GM10266 (cell line): ENCODE results near the gene RASA2.

Experiments used
- DNase-seq: peaks from one replicate; pipeline ENCODE4 v3.0.0; 2012; ENCODE audit errors: extremely low spot score
- TF ChIP-seq, protein P1 (sequence below): IDR thresholded peaks from 2 replicates; pipeline ENCODE4 v1.5.1; 2012; ENCODE audit warnings: mild to moderate bottlenecking, low read depth; ENCODE audit not compliant: control insufficient read depth, insufficient read depth; ENCODE audit errors: missing control alignments

Gene RASA2

DNA sequence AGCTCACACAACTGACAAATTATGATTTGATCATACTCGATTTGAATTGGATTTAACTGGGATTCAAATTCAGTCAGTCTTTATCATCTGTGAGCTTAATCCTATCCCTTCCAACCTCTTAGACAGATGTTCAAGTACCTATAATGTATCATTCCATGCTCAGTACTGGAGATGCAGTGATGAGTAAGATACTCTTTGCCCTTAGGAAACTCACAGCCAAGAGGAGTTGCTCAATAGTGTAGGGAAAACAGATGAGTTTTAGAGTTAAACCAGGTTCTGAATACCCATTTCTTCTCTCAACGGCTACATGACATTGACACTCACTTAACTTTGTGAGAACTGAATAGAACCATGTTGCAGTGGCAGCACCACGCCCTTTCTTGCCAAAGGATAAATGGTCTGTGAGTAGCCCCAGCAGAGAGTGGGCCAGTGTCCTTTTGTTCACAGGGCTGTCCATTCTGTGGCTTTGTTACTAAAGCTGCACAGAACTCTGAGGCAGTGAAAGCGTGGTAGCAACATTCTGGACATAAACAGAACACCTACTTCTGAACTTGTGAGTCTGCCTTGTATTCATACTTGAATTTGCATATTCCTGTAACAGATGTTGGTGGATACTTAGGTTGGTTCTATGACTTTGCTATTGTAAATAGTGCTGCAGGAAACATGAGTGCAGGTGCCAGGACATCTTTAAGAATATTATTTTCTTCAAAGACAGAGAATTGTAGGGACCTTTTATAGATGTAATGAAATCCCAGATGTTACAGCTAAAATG is 91.6 kb downstream of the RASA2 start:
- TF ChIP-seq, protein P1, sequence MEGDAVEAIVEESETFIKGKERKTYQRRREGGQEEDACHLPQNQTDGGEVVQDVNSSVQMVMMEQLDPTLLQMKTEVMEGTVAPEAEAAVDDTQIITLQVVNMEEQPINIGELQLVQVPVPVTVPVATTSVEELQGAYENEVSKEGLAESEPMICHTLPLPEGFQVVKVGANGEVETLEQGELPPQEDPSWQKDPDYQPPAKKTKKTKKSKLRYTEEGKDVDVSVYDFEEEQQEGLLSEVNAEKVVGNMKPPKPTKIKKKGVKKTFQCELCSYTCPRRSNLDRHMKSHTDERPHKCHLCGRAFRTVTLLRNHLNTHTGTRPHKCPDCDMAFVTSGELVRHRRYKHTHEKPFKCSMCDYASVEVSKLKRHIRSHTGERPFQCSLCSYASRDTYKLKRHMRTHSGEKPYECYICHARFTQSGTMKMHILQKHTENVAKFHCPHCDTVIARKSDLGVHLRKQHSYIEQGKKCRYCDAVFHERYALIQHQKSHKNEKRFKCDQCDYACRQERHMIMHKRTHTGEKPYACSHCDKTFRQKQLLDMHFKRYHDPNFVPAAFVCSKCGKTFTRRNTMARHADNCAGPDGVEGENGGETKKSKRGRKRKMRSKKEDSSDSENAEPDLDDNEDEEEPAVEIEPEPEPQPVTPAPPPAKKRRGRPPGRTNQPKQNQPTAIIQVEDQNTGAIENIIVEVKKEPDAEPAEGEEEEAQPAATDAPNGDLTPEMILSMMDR: no peak
- no peak for DNase-seq

DNA sequence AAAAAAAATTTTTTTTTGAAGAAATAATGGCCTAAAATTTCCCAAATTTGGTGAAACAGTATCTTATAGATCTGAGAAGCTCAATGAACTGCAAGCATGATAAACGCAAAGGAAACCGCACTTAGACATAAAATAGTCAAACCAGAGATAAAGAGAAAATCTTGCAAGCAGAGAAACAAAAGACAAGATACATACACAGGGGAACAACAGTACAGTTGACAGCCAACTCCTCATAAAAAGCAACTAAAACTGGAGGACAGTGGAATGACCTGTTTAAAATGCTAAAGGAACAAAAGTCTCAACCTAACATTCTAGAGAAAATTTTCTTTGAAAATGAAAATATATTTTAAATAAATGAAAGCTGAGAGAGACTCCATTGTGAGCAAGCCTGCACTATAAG is 107.5 kb downstream of the RASA2 start:
- DNase-seq: no peak
- TF ChIP-seq, protein P1: no peak

DNA sequence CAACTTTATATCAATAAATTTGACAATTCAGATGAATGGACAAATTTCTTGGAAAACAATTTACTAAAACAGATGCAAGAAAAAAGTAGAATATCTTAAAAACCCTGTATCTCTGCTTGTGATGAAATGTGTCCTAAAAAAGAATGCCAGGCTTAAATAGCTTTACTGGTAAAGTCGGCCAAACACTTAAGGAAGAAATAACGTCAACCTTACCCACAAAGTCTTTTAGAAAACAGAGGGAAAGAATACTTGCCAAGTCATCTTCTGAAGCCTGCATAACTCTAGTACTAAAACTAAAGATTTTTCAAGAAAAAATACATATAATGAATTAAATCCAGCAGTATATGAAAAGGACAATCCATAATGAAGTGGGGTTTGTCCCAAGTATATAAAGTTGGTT is 111.1 kb downstream of the RASA2 start:
- no peak for DNase-seq
- TF ChIP-seq, protein P1: no peak

DNA sequence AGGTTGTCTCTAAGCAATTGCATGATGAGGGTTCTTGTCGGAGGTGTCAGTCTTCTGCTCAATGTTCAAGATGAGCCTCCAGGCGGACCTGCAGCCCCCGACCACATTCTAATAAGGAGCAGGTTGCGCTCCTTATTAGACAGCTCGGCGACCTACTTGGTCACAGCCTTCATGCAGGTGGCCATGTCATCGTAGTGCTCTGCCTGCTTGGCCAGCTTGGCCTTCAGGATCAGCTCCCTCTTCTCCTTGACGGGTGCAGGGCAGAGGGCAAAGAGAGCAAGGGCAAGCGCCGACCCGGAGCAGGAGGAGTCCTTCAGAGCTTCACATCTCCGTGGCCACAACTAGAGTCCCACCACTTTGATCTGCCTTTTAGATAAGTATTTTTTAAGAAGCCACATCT is 113.5 kb downstream of the RASA2 start:
- TF ChIP-seq, protein P1: no peak
- DNase-seq: no peak

DNA sequence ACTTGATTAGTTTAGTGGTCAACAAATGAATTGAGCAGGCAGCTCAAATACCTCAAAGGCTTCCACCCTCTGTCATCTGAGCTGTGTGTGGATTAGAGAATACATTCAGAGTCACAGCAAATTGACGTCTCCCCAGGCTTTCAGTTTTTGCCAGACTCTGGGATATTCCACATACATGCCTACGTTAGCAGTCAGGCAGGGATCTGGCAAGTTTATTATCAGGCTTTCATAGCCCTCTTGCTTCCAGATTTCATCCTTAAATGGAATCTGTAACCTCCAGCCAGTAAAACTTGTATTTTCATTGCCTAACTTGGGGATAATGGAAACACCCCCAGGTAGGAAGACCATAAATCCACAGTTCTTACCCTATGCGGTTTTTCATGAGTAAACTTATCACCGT is 115.9 kb downstream of the RASA2 start:
- TF ChIP-seq, protein P1: no peak
- no peak for DNase-seq

DNA sequence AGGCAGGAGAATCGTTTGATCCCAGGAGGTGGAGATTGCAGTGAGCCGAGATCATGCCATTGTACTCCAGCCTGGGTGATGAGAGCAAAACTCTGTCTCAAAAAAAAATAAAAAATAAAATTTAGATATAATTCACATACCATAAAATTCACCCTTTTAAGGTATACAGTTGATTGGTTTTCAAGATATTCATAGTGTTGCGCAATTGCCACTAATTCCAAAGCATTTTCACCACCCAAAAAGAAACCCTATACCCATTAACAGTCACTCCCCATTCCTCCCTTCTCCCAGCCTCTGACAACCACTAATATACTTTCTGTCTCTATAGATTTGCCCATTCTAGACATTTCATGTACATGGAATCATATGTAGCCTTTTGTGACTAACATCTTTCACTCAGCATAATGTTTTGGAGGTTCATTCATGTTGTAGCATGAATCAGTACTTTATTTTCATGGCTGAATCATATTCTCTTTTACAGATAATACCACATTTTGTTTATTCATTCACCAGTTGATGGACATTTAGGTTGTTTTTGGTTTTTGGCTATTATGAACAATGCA is 116.7 kb downstream of the RASA2 start:
- no peak for DNase-seq
- TF ChIP-seq, protein P1: no peak

DNA sequence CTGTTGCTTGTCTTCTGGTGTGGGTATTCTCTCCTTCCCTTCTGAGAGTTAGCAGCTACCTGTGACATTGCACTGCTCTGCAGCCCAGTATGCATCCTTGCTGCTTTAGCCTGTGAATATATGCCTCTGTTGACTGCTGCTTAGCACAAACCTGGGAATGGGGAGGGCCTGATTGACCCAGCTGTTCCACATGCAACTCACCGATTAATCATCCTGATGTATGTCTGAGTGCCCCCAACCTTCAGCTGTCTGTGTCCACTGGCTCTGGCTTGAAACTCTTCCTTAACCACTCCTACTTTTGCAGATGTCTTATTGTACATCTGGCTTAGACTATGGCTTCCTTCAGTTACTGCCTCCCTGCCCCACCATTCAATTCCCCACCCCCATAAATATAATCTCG is 119.1 kb downstream of the RASA2 start:
- DNase-seq: no peak
- TF ChIP-seq, protein P1: no peak
